Skin epidermis (tissue), 12 donors: Measurements from ENCODE around the gene BRIP1.

Experiments
- H3K27ac ChIP-seq, 21 experiments: fragments of 200-600 bp; sonication (generic) in 11 of 21; one replicate each; pipeline ENCODE4 v1.5.0; 2020; ENCODE audit warnings: mild to moderate bottlenecking in 3 of 21, inconsistent platforms in 2 of 21, moderate library complexity in 2 of 21
- H3K4me3 ChIP-seq, 7 experiments: fragments of 200-600 bp; sonication (generic) in 2 of 7; one replicate each; pipeline ENCODE4 v1.5.0; 2020; ENCODE audit warnings: inconsistent platforms in 2 of 7, mild to moderate bottlenecking in 2 of 7, moderate library complexity in 1 of 7

The BRIP1 gene

DNA sequence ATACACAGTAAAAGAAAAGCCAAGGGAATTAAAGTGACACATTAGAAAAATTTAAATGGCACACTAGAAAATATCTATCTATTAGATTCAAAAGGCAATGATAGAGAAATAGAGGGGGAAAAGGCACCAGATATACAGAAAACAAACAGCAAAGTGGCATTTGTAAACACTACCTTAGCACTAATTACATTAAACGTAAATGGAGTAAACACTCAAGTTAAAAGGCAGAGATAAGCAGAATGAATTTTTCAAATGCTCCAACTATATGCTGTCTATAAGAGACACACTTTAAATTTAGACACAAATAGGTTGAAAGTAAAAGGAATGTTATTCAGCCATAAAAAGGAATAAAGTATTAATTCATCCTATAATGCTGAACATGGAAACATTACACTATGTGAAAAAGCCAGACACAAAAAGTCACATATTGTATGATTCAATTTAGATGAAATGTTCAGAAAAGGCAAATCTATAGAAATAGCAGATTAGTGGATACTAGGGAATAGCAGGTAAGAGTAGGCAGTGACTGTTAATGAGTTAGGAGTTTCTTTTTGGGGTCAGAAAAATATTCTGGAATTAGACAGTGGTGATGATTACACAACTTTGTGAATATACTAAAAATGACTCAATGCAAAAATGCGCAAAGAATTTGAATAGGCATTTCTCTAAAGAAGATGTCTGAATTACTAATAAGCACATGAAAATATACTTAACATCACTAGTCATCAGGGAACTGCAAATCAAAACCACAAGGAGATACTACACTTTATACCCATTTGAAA lies 92.4 kb downstream of the BRIP1 start:
- Histone ChIP-seq H3K4me3 (no peak overlapping the region), H3K27ac (no peak overlapping the region)

DNA sequence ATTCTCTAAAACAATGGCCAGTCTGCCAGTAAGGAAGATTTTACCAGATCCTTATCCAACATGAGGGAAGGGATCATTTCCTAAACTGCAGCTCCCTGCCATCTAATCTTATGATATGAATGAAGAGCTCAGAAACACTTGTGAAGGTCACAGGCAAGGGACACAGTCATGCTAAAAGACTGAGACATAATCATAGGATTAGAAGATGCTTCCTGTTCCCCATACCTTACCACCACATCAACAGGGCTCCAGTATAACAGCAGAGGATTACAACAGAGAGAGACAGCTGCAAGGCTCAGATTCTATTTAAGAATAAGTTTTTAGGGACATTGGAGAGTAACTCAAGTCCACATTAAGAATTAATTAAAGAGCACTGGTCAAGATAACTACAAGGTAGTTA lies 93.3 kb downstream of the BRIP1 start:
- Histone ChIP-seq H3K27ac (no peak overlapping the region), H3K4me3 (no peak overlapping the region)

DNA sequence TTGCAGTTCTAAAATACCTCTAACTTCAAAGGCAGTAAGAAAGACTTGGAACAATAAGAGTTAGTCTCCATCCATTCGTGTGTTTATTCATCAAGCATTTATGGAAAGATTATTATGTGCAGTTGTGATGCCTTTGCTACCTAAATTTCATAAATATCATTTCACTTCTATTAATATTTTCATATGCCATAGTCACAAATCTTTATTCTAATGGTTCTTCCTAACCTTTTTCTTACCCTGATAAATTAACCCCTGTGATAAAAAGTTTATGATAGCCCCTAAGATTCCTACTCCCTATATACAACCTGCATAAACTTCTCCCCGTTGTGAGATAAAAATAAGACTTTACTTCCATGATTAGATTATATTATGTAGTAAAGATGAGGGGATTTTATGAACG lies 94.9 kb downstream of the BRIP1 start:
- no peak overlapping the region for H3K4me3 ChIP-seq

DNA sequence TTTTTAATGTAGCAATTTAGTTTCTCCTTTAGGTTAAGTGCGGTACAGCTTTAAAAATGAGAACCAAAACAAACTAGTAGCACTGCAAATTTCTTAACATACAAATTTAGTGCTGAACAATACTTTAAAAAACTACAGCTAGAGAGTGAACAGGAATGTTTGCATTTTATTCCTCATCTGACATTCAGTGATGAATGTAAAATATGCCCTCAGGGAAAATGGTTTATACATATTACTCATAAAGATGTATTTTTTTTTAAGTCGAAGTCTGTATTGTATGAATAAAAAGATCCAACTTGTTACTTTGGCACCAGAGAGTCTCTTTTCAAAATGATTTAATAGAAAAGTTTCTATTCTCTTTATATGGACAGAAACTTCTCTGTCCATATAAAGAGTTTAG lies 96.8 kb downstream of the BRIP1 start:
- H3K27ac ChIP-seq = no peak overlapping the region
- H3K4me3 ChIP-seq = no peak overlapping the region

More for the DNA sequence above, 94.9 kb downstream of the BRIP1 start:
- no peak overlapping the region for H3K27ac ChIP-seq

DNA sequence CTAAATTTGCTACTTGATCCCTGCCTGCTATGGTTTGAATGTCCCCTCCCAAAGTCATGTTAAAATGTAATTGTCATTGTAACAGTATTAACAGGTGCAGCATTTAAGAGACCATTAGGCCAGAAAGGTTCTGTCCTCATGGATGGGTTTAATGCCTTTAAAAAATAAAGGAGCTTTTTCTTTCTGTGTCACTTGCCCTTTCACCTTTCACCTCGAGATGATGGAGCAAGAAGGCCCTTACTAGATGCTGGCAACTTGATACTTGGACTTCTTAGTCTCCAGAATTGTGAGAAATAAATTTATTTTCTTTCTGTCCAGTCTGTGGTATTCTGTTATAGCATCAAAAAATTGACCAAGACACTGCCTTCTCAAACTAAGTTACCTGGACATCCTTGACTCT lies 98.5 kb downstream of the BRIP1 start:
- H3K4me3 ChIP-seq = no peak overlapping the region
- H3K27ac ChIP-seq = no peak overlapping the region

GRCh38 chr17:61761827-61762226 lies 101.5 kb downstream of the BRIP1 start:
- no peak overlapping the region for H3K27ac ChIP-seq
- no peak overlapping the region for H3K4me3 ChIP-seq

DNA sequence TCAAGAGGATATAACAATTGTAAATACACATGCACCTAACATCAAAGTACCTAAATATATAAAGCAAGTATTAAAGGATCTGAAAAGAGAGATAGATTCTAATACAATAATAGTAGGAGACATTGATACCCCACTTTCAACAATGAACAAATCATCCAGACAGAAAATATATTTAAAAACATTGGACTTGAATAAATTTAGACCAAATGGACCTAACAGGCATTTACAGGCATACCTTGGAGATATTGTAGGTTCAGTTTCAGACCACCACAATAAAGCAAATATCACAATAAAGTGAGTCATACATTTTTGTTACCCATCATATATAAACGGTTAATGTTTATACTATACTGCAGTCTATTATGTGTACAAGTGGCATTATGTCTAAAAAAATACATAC lies 104.0 kb downstream of the BRIP1 start:
- Histone ChIP-seq H3K4me3 (no peak overlapping the region), H3K27ac (no peak overlapping the region)

GRCh38 chr17:61758430-61758829 lies 104.9 kb downstream of the BRIP1 start:
- Histone ChIP-seq H3K27ac (no peak overlapping the region), H3K4me3 (no peak overlapping the region)

DNA sequence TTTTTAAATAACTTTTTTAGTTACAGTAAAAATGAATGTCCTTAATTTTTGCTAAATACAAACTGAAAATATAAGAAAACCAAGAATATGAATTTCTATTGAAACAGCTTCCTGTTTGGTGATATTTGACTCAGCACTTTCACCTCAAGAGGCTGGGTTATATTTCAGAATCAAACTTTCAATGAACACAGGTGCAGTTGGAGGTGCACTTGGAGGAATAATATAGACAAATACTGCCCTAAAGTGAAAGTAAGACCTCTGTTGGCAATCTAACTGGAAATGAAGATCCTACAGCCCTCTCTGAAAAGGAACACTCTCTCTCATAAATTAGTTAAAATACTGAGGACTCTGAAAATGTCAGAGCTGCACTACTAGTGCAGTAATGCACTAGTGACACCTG lies 106.2 kb downstream of the BRIP1 start:
- Histone ChIP-seq H3K27ac (no peak overlapping the region), H3K4me3 (no peak overlapping the region)

DNA sequence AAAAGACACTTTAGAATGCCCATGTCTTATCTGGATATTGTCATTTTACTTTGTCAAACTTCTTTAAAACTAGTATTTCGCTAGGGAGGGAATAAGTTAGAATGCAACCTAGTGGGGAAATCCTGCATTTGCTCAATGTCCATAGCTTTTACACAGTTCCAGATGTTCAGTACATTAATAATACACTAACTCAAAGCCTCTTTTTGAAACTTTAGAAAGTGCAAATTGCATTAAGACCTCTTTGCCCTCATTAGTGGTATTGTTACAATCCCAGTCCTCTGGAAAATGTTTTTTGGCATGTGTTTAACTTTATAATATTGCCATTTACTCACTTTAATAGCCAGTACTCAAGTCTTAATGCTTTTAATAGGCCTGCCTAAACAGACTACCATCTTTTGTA lies 106.8 kb downstream of the BRIP1 start:
- no peak overlapping the region for H3K4me3 ChIP-seq
- H3K27ac ChIP-seq = no peak overlapping the region

- H3K27ac ChIP-seq = no peak overlapping the region
- H3K4me3 ChIP-seq = no peak overlapping the region
Observed at GRCh38 chr17:61755668-61756067, 107.7 kb downstream of the BRIP1 start.

DNA sequence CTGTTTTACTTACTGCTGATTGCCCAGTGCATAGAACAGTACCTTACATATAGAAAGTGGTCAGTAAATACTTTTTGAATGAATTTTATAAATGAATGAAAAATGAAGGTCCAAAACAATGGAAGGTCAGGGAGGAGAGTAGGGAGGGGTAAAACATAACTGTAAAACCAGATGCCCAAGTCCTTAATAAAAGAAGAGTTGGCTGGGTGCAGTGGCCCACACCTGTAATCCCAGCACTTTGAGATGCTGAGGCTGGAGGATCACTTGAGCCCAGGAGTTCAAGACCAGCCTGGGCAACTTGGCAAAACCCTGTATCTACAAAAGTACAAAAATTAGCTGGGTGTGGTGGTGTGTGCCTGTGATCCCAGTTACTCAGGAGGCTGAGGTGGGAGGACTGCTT lies 108.2 kb downstream of the BRIP1 start:
- no peak overlapping the region for H3K4me3 ChIP-seq
- no peak overlapping the region for H3K27ac ChIP-seq

GRCh38 chr17:61754124-61754523 lies 109.2 kb downstream of the BRIP1 start:
- Histone ChIP-seq H3K4me3 (no peak overlapping the region), H3K27ac (no peak overlapping the region)

- no peak overlapping the region for H3K4me3 ChIP-seq
- H3K27ac ChIP-seq = no peak overlapping the region
Observed at GRCh38 chr17:61753696-61754095, 109.6 kb downstream of the BRIP1 start.

- Histone ChIP-seq H3K4me3 (no peak overlapping the region), H3K27ac (no peak overlapping the region)
Observed at GRCh38 chr17:61750656-61751055, 112.7 kb downstream of the BRIP1 start.

DNA sequence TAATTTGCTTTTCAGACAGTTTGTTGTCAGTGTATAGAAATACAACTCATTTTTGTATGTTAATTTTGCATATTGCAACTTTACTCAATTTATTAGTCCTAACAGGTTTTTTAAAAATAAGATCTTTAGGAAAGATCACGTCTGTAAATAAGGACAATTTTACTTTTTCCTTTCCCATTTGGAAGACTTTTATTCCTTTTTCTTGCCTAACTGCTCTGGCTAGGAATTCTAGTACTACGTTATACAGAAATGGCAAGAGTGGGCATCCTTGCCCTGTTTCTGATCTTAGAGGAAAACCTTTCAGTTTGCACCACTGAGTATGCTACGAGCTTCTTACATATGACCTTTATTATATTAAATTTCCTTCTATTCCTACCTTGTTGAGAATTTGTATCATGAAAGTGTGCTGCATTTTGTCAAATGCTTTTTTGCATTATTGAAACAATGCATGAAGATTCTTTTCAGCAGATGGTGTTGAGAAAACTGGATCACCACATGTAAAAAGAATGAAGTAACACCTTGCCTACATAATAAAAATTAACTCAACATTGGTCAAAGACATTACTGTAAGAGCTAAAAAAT lies 113.4 kb downstream of the BRIP1 start:
- no peak overlapping the region for H3K27ac ChIP-seq

DNA sequence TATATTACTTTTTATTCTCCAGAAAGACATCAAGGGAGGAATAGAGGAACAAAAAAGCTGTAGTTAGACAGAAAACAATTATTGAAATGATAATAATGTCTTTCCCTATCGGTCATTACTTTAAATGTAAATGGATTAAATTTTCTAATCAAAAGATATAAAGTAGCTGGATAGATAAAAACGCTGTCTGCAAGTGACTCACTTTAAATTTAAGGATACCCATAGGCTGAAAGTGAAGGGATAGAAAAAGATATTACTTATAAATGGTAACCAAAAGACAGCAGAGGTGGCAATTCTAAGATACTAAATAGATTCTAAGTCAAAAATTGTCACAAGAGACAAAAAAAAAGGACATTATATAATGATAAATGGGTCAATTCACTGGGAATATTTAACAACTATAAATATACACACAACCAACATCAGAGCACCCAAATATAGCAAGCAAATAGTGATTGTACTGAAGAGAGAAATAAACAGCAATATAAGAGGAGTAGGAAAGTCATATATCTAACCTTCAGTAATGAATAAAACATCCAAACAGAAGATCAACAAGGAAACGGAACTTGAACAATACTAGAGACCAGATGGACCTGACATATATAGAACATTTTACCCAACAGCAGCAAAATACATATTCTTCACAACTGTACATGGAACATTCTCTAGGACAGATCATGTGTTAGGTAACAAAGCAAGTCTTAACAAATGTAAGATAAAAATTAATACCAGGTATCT lies 116.9 kb downstream of the BRIP1 start:
- Histone ChIP-seq H3K27ac (no peak overlapping the region), H3K4me3 (no peak overlapping the region)

More for the DNA sequence above, 113.4 kb downstream of the BRIP1 start:
- H3K4me3 ChIP-seq = no peak overlapping the region

DNA sequence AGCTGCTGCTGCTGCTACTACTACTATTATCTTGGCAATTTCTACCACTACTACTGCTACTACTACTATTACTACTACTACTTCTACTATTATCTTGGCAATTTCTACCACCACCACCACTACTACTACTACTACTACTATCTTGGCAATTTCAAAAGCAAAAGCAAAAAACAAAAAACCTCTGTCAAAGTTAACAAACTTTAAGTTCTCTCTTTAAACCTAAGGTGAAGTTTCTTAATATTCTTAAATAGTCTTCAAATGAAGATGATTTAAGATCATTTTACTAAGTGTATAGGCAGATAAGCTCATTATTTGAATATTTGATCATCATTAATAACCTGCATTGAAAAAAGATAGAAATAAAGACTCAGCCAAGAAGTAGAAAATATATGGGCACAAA lies 118.5 kb downstream of the BRIP1 start:
- Histone ChIP-seq H3K27ac (no peak overlapping the region), H3K4me3 (no peak overlapping the region)

DNA sequence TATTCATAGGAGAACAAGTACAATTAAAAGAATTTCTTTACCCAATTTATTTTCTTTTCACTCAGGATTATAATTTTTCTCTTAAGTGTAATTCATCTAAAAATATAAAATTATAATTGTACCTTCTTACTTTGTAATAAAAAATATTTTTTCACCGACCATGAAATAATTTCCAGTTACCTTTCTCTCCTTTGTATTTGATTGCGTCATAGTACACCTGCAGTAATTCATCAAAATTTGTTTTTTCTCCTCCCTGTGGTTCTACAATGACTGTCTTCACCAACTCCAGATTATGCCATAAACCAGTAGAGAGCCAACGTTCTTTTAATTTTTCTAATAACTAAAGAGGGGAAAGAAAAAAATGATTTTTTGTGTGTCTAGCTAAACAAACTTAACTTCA lies 119.1 kb downstream of the BRIP1 start:
- H3K4me3 ChIP-seq = no peak overlapping the region
- H3K27ac ChIP-seq = no peak overlapping the region

DNA sequence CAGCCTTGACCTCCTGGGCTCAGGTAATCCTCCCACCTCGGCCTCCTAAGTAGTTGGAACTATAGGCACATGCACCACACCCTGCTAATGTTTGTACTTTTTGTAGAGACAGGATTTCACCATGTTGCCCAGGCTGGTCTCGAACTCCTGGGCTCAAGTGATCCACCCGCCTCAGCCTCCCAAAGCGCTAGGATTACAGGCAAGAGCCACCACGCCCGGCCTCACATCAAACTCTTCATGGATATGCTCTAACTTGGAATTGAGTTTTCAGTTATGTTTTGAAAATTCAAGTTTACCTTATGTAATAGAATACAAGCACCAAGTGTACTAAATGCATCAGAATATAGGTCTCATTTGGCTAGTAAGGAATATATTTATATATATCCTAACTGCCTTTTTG lies 119.6 kb downstream of the BRIP1 start:
- H3K4me3 ChIP-seq = no peak overlapping the region

GRCh38 chr17:61739002-61739401 lies 124.3 kb downstream of the BRIP1 start:
- Histone ChIP-seq H3K4me3 (no peak overlapping the region), H3K27ac (no peak overlapping the region)

More for the DNA sequence above, 119.6 kb downstream of the BRIP1 start:
- H3K27ac ChIP-seq = no peak overlapping the region
